ENCODE results near the gene NELL1.

The NELL1 gene

GRCh38 chr11:20881328-20882079 is 212.1 kb downstream of the NELL1 start:
- Mint-ChIP-seq H3K4me1 (ENCODE audit: low read depth) (no peaks in the 10 kb centered on the region), H3K27me3 (ENCODE audit: low read depth) (no peaks in the 10 kb centered on the region), H3K4me3 (no peak overlapping the region), H3K9me3 (peaks cover 3% of the 10 kb centered on the region), H3K27ac (no peak overlapping the region), H3K36me3 (ENCODE audit: low read depth) (no peaks in the 10 kb centered on the region)
- DNase-seq (ENCODE audit: low spot score), result no peak

- no peaks in the 10 kb centered on the region for H3K36me3 Mint-ChIP-seq (ENCODE audit: low read depth)
- no peak for DNase-seq (ENCODE audit: low spot score)
- no peak overlapping the region for H3K27ac Mint-ChIP-seq
- H3K4me3 Mint-ChIP-seq, result no peak overlapping the region
- peaks cover 6% of the 10 kb centered on the region for H3K9me3 Mint-ChIP-seq
- H3K4me1 Mint-ChIP-seq (ENCODE audit: low read depth), result no peaks in the 10 kb centered on the region
- no peaks in the 10 kb centered on the region for H3K27me3 Mint-ChIP-seq (ENCODE audit: low read depth)
Observed at GRCh38 chr11:20887137-20887536, 217.8 kb downstream of the NELL1 start.

- no peak overlapping the region for H3K27ac Mint-ChIP-seq
- no peaks in the 10 kb centered on the region for H3K36me3 Mint-ChIP-seq (ENCODE audit: low read depth)
Observed at GRCh38 chr11:20894296-20894695, 224.9 kb downstream of the NELL1 start.

GRCh38 chr11:20909995-20910726 is 240.8 kb downstream of the NELL1 start:
- no peaks in the 10 kb centered on the region for H3K36me3 Mint-ChIP-seq (ENCODE audit: low read depth)
- H3K4me1 Mint-ChIP-seq (ENCODE audit: low read depth), result no peaks in the 10 kb centered on the region

More at GRCh38 chr11:20894296-20894695, 224.9 kb downstream of the NELL1 start:
- Mint-ChIP-seq H3K4me3 (no peak overlapping the region), H3K9me3 (peaks cover 17% of the 10 kb centered on the region), H3K4me1 (ENCODE audit: low read depth) (no peaks in the 10 kb centered on the region), H3K27me3 (ENCODE audit: low read depth) (no peaks in the 10 kb centered on the region)
- no peak for DNase-seq (ENCODE audit: low spot score)

GRCh38 chr11:20910733-20911132 is 241.3 kb downstream of the NELL1 start:
- no peak overlapping the region for H3K27ac Mint-ChIP-seq
- no peaks in the 10 kb centered on the region for H3K9me3 Mint-ChIP-seq
- no peak for DNase-seq (ENCODE audit: low spot score)
- H3K36me3 Mint-ChIP-seq (ENCODE audit: low read depth), result no peaks in the 10 kb centered on the region
- no peaks in the 10 kb centered on the region for H3K4me1 Mint-ChIP-seq (ENCODE audit: low read depth)
- H3K27me3 Mint-ChIP-seq (ENCODE audit: low read depth), result no peaks in the 10 kb centered on the region
- no peak overlapping the region for H3K4me3 Mint-ChIP-seq

More at GRCh38 chr11:20909995-20910726, 240.8 kb downstream of the NELL1 start:
- no peaks in the 10 kb centered on the region for H3K27me3 Mint-ChIP-seq (ENCODE audit: low read depth)
- DNase-seq (ENCODE audit: low spot score), result no peak
- no peak overlapping the region for H3K27ac Mint-ChIP-seq
- no peak overlapping the region for H3K4me3 Mint-ChIP-seq
- no peaks in the 10 kb centered on the region for H3K9me3 Mint-ChIP-seq

GRCh38 chr11:20912065-20912821 is 242.9 kb downstream of the NELL1 start:
- H3K36me3 Mint-ChIP-seq (ENCODE audit: low read depth), result no peaks in the 10 kb centered on the region

GRCh38 chr11:20912922-20913512 is 243.6 kb downstream of the NELL1 start:
- Mint-ChIP-seq H3K27ac (no peak overlapping the region), H3K4me1 (ENCODE audit: low read depth) (no peaks in the 10 kb centered on the region), H3K4me3 (no peak overlapping the region), H3K9me3 (no peaks in the 10 kb centered on the region), H3K36me3 (ENCODE audit: low read depth) (no peaks in the 10 kb centered on the region), H3K27me3 (ENCODE audit: low read depth) (no peaks in the 10 kb centered on the region)
- no peak for DNase-seq (ENCODE audit: low spot score)

More at GRCh38 chr11:20912065-20912821, 242.9 kb downstream of the NELL1 start:
- H3K4me3 Mint-ChIP-seq, result no peak overlapping the region
- H3K9me3 Mint-ChIP-seq, result no peaks in the 10 kb centered on the region
- no peaks in the 10 kb centered on the region for H3K4me1 Mint-ChIP-seq (ENCODE audit: low read depth)
- DNase-seq (ENCODE audit: low spot score), result no peak
- H3K27me3 Mint-ChIP-seq (ENCODE audit: low read depth), result no peaks in the 10 kb centered on the region
- no peak overlapping the region for H3K27ac Mint-ChIP-seq

GRCh38 chr11:20917306-20917705 is 247.9 kb downstream of the NELL1 start:
- no peak overlapping the region for H3K27ac Mint-ChIP-seq

GRCh38 chr11:20926799-20927540 is 257.6 kb downstream of the NELL1 start:
- Mint-ChIP-seq H3K27ac (no peak overlapping the region), H3K36me3 (ENCODE audit: low read depth) (no peaks in the 10 kb centered on the region), H3K4me1 (ENCODE audit: low read depth) (no peaks in the 10 kb centered on the region), H3K4me3 (no peak overlapping the region), H3K9me3 (no peaks in the 10 kb centered on the region), H3K27me3 (ENCODE audit: low read depth) (no peaks in the 10 kb centered on the region)
- no peak for DNase-seq (ENCODE audit: low spot score)

More at GRCh38 chr11:20917306-20917705, 247.9 kb downstream of the NELL1 start:
- Mint-ChIP-seq H3K9me3 (no peaks in the 10 kb centered on the region), H3K27me3 (ENCODE audit: low read depth) (no peaks in the 10 kb centered on the region), H3K36me3 (ENCODE audit: low read depth) (no peaks in the 10 kb centered on the region), H3K4me3 (no peak overlapping the region), H3K4me1 (ENCODE audit: low read depth) (no peaks in the 10 kb centered on the region)
- no peak for DNase-seq (ENCODE audit: low spot score)

GRCh38 chr11:20931029-20931428 is 261.6 kb downstream of the NELL1 start:
- no peak overlapping the region for H3K4me3 Mint-ChIP-seq
- H3K4me1 Mint-ChIP-seq (ENCODE audit: low read depth), result no peaks in the 10 kb centered on the region
- H3K27me3 Mint-ChIP-seq (ENCODE audit: low read depth), result no peaks in the 10 kb centered on the region
- H3K27ac Mint-ChIP-seq, result no peak overlapping the region
- DNase-seq (ENCODE audit: low spot score), result no peak
- no peaks in the 10 kb centered on the region for H3K36me3 Mint-ChIP-seq (ENCODE audit: low read depth)
- no peaks in the 10 kb centered on the region for H3K9me3 Mint-ChIP-seq

GRCh38 chr11:20933086-20933485 is 263.7 kb downstream of the NELL1 start:
- Mint-ChIP-seq H3K4me1 (ENCODE audit: low read depth) (no peaks in the 10 kb centered on the region), H3K27me3 (ENCODE audit: low read depth) (no peaks in the 10 kb centered on the region), H3K36me3 (ENCODE audit: low read depth) (no peaks in the 10 kb centered on the region), H3K27ac (no peak overlapping the region), H3K4me3 (no peak overlapping the region), H3K9me3 (no peaks in the 10 kb centered on the region)
- no peak for DNase-seq (ENCODE audit: low spot score)

GRCh38 chr11:20933958-20934357 is 264.6 kb downstream of the NELL1 start:
- H3K4me3 Mint-ChIP-seq, result no peak overlapping the region
- H3K27ac Mint-ChIP-seq, result no peak overlapping the region
- DNase-seq (ENCODE audit: low spot score), result no peak
- H3K36me3 Mint-ChIP-seq (ENCODE audit: low read depth), result no peaks in the 10 kb centered on the region
- no peaks in the 10 kb centered on the region for H3K9me3 Mint-ChIP-seq
- H3K27me3 Mint-ChIP-seq (ENCODE audit: low read depth), result no peaks in the 10 kb centered on the region
- no peaks in the 10 kb centered on the region for H3K4me1 Mint-ChIP-seq (ENCODE audit: low read depth)

- Mint-ChIP-seq H3K9me3 (no peaks in the 10 kb centered on the region), H3K27me3 (ENCODE audit: low read depth) (no peaks in the 10 kb centered on the region), H3K36me3 (ENCODE audit: low read depth) (no peaks in the 10 kb centered on the region), H3K4me1 (ENCODE audit: low read depth) (no peaks in the 10 kb centered on the region), H3K27ac (no peak overlapping the region), H3K4me3 (no peak overlapping the region)
- no peak for DNase-seq (ENCODE audit: low spot score)
Observed at GRCh38 chr11:20934516-20934915, 265.1 kb downstream of the NELL1 start.
